PFSK-1 (cell line): ENCODE data around the gene EPS15.

Experiments
- FOXP2 ChIP-seq: optimal IDR thresholded peaks from 2 replicates; pipeline ENCODE3; 2011; ENCODE audit warnings: borderline replicate concordance, control low read depth, inconsistent platforms; ENCODE audit not compliant: insufficient read depth; ENCODE audit errors: extremely low read length, extremely low read depth
- POLR2AphosphoS5 ChIP-seq: IDR thresholded peaks from 2 replicates; pipeline ENCODE4 v1.6.1; 2012; ENCODE audit warnings: low read depth, mild to moderate bottlenecking, control low read depth, low read length, moderate library complexity
- REST ChIP-seq, 2 experiments: IDR thresholded peaks; 2 replicates each; pipeline versions ENCODE4 v1.6.1 to v1.8.0; 2011 to 2012; ENCODE audit warnings: low read depth in 2 of 2, low read length in 2 of 2, control low read depth in 1 of 2, inconsistent platforms in 1 of 2, mild to moderate bottlenecking in 1 of 2, moderate library complexity in 1 of 2; ENCODE audit not compliant: insufficient read depth in 1 of 2
- SIN3A ChIP-seq: IDR thresholded peaks from 2 replicates; pipeline ENCODE4 v1.6.1; 2012; ENCODE audit warnings: mild to moderate bottlenecking, low read length, moderate library complexity, borderline replicate concordance; ENCODE audit not compliant: insufficient read depth
- TAF1 ChIP-seq: IDR thresholded peaks from 2 replicates; pipeline ENCODE4 v1.6.1; 2012; ENCODE audit warnings: low read length, control low read depth, borderline replicate concordance; ENCODE audit not compliant: insufficient read depth

EPS15 gene

GRCh38 chr1:51336004-51336403 lies 183.1 kb downstream of the EPS15 start:
- no peak for TF ChIP-seq POLR2AphosphoS5
- TF ChIP-seq FOXP2: no peak
- no peak for TF ChIP-seq SIN3A

- TF ChIP-seq REST (IDR thresholded peaks at IDR 0.05; ENCODE audit: insufficient read depth in 1 of 2, low read depth in 2 of 2, low read length in 2 of 2): 0 out of 4 replicates have a peak, but pooled peaks of 1 of the 2 experiments have one; percentile 7
- TF ChIP-seq TAF1: no peak
These were observed 187.6 kb downstream of the EPS15 start for GRCh38 chr1:51331206-51332100.

DNA sequence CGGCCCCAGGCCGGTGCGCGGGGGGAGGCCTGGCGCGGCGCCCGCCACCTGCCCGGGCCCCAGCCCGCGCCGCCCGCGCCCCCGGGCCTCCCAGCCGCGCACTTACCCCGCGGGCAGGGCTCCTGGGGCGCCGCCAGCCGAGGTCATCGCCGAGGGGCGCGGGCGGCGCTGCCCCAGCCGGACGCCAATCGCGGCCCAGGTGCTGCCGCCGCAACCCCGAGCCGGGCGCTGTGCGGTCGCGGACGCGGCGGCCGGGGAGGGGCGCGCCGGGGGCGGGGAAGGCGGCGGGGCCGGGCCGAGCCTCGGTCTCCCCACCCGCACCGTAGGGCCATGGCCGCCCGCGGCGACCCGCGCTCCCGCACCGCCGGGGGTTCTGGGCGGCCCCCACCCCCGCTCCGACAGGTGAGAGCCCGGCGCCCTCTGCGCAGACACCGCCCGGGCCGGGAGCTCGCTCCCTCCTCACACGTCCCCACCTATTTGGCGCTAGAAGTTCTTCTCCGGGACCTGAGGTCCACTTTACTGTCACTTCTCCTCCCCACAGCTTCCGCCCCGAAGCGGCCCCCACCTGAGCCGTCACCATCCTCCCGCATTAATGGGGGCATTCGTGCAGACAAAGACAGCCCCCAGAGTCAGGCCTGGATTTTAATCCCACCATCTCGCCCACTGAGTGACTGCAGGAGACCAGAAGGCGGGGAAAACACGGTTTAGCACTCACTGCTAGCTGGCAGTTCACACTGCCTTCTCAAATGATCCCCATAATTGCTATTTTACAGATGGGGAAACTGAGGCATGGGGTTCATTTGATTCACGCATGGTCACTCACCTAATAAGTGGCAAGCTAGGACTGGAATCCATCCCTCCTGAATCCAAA lies 188.5 kb downstream of the EPS15 start, which contains the start of gene TTC39A:
Gene TTC39A (minus strand): TSS at position 232 of the 871 bp plus-strand sequence. CDS start 85 bp downstream, at position 147.
- TF ChIP-seq SIN3A: no peak

GRCh38 chr1:51329443-51330325 lies 189.4 kb downstream of the EPS15 start:
- TF ChIP-seq SIN3A: no peak
- TF ChIP-seq TAF1: no peak
- TF ChIP-seq POLR2AphosphoS5: no peak
- TF ChIP-seq FOXP2: no peak
- TF ChIP-seq REST (IDR thresholded peaks at IDR 0.05; ENCODE audit: insufficient read depth in 1 of 2, low read depth in 2 of 2, low read length in 2 of 2): no peak

DNA sequence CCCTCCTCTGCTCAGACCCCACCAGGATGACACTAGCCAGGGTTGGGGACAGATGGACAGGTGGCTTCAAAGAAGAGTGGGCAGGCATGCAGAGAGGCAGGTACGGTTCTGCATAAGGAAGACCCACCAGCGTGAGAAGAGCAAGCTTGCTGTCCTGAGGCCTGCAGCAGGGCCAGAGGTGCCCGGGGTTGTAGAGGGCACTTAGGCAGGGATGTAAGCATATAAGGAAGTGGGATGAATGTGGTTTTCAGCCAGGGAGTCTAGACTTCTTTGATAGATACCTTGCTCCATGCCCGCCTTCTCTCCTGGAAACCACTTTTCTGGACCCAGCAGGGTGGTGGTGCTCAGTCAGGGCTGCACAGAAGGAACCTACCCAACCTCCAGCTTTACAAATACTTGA lies 190.1 kb downstream of the EPS15 start:
- TF ChIP-seq TAF1 (no peak), SIN3A (no peak), POLR2AphosphoS5 (no peak), FOXP2 (no peak), REST (IDR thresholded peaks at IDR 0.05; ENCODE audit: insufficient read depth in 1 of 2, low read depth in 2 of 2, low read length in 2 of 2) (no peak)
